ENCODE results near the gene CNPY4.
A peak's percentile ranks its signal among the peaks of the same experiment; 100 is the strongest.

Gene CNPY4

DNA sequence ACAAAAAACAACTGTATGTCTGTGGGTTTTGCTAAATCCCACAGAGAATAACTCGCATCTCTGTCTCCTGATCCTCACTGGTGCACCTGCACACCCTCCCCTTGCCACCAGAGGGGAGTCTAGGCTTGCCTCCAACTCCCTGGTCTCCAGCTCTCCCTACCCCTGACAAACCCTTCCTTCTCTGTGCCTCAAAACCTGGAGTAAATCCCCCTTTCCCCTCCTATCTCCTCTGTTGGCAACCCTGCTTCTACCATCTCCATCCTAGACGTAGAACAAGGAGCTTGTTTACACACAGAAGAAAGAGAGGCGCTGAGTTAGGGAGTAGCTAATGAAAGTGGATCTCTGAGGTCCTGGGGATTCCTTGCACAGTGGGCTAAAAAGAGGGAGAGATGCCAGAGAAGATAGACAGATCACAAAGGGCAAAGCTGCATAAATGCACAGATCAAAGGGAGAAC is 13.3 kb downstream of the CNPY4 start:
- no peak overlapping the region for H3K27ac ChIP-seq (ENCODE audit: low read length)
- TF ChIP-seq EZH2phosphoT487 (IDR thresholded peaks at IDR 0.05; ENCODE audit: low read length) = no peak
- TF ChIP-seq, protein P1, sequence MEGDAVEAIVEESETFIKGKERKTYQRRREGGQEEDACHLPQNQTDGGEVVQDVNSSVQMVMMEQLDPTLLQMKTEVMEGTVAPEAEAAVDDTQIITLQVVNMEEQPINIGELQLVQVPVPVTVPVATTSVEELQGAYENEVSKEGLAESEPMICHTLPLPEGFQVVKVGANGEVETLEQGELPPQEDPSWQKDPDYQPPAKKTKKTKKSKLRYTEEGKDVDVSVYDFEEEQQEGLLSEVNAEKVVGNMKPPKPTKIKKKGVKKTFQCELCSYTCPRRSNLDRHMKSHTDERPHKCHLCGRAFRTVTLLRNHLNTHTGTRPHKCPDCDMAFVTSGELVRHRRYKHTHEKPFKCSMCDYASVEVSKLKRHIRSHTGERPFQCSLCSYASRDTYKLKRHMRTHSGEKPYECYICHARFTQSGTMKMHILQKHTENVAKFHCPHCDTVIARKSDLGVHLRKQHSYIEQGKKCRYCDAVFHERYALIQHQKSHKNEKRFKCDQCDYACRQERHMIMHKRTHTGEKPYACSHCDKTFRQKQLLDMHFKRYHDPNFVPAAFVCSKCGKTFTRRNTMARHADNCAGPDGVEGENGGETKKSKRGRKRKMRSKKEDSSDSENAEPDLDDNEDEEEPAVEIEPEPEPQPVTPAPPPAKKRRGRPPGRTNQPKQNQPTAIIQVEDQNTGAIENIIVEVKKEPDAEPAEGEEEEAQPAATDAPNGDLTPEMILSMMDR (IDR thresholded peaks at IDR 0.05; ENCODE audit: low read length) = peak; percentile 93
- peaks cover 11% of the 10 kb centered on the region for H3F3A ChIP-seq (ENCODE audit: insufficient read depth, low read length)
- no peaks in the 10 kb centered on the region for H3K9me3 ChIP-seq (replicated peaks; ENCODE audit: insufficient read depth, low read length)
- H3K27me3 ChIP-seq (replicated peaks; ENCODE audit: insufficient read depth, low read length) = no peaks in the 10 kb centered on the region
- no peaks in the 10 kb centered on the region for H3K36me3 ChIP-seq (replicated peaks; ENCODE audit: insufficient read depth, low read length)
- H3K9ac ChIP-seq (ENCODE audit: low read length) = no peak overlapping the region
- no peaks in the 10 kb centered on the region for H4K20me1 ChIP-seq (ENCODE audit: insufficient read depth, low read length)
- H3K4me2 ChIP-seq (ENCODE audit: low read depth, low read length) = no peak overlapping the region
- DNase-seq = peak; percentile 63
- no peaks in the 10 kb centered on the region for H3K79me2 ChIP-seq (ENCODE audit: low read length)
- no peak overlapping the region for H3K4me3 ChIP-seq (ENCODE audit: low read length)
- peaks cover 14% of the 10 kb centered on the region for H3K4me1 ChIP-seq (ENCODE audit: low read length)
- H2AFZ ChIP-seq (ENCODE audit: low read length) = 0 out of 2 replicates have a peak overlapping the region, but pooled peaks have one; percentile 21
- no peaks in the 10 kb centered on the region for H3K9me2 ChIP-seq (replicated peaks; ENCODE audit: insufficient read depth, low read length)

DNA sequence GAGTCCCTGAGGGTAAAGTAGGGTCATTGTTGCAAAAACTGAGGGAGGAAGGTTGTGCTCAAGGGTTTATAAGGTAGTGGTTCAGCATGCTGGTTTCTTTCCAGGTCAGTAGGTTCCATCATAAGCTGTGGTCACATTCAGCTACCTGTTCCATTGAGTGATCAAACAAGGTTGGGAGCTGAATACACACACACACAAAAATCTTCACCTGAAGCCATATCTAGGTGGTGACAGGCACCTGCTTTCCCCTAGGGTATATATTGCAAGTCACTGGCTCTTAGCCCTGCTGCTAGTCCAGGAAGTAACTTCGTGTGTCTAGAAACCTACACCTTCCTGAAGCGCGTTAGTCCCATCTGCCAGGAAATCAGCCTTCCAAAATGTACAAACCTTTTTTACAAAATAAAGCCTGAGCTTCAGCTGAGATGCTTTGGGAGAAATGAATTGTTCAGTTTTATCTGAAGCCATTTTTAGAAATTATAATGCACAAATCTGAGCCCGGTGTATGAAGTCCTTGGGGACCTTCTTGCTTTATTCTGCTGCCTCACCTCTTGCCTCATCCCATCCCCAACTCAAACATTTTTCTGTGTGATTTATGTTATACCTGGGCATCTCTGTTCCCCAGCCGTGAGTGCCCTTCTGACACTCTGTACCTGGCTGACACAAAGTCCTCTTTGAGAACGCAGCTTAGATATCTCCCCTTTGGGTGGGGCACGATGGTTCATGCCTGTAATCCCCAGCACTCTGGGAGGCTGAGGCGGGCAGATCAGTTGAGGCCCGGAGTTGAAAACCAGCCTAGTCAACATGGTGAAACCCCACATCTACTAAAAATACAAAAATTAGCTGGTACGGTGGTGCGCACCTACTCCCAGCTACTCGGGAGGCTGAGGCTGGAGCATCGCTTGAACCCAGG is 18.7 kb downstream of the CNPY4 start:
- H3K9me2 ChIP-seq (replicated peaks; ENCODE audit: insufficient read depth, low read length) = no peaks in the 10 kb centered on the region
- no peaks in the 10 kb centered on the region for H3K9me3 ChIP-seq (replicated peaks; ENCODE audit: insufficient read depth, low read length)
- H2AFZ ChIP-seq (ENCODE audit: low read length) = no peak overlapping the region
- no peaks in the 10 kb centered on the region for H3K36me3 ChIP-seq (replicated peaks; ENCODE audit: insufficient read depth, low read length)
- TF ChIP-seq EZH2 (optimal IDR thresholded peaks at IDR 0.05; ENCODE audit: low read depth, low read length) (no peak), EZH2phosphoT487 (IDR thresholded peaks at IDR 0.05; ENCODE audit: low read length) (no peak)
- TF ChIP-seq, protein P1 (IDR thresholded peaks at IDR 0.05; ENCODE audit: low read length) = no peak
- H3K4me1 ChIP-seq (ENCODE audit: low read length) = peaks cover 3% of the 10 kb centered on the region; the same call in 1 of the 2 replicates
- H3K79me2 ChIP-seq (ENCODE audit: low read length) = no peaks in the 10 kb centered on the region
- H3K27ac ChIP-seq (ENCODE audit: low read length) = no peak overlapping the region
- no peak overlapping the region for H3K4me2 ChIP-seq (ENCODE audit: low read depth, low read length)
- no peaks in the 10 kb centered on the region for H3K27me3 ChIP-seq (replicated peaks; ENCODE audit: insufficient read depth, low read length)
- H3K9ac ChIP-seq (ENCODE audit: low read length) = no peak overlapping the region
- no peaks in the 10 kb centered on the region for H4K20me1 ChIP-seq (ENCODE audit: insufficient read depth, low read length)
- no peak for DNase-seq
- H3K4me3 ChIP-seq (ENCODE audit: low read length) = no peak overlapping the region
- H3F3A ChIP-seq (ENCODE audit: insufficient read depth, low read length) = no peaks in the 10 kb centered on the region

DNA sequence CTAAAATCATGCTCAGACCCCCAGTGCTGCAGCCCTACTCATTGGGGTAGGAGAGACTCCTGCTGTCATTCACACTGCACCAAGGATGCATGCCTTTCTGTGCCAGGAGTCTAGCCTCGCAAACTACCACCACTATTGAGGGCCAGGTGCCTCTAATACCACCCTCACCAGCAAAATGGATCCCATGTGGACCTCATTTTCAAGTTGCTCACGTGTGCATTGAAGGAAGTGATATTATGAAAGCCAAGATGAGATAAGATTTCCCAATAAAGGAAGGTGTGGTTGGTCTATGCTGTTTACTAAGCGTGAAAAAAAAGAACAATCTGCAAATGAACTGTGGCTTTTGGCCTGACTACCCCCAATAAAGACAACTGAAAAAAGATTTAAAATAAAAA is 22.1 kb downstream of the CNPY4 start:
- Histone ChIP-seq H3K27me3 (replicated peaks; ENCODE audit: insufficient read depth, low read length) (no peaks in the 10 kb centered on the region), H3F3A (ENCODE audit: insufficient read depth, low read length) (no peaks in the 10 kb centered on the region), H3K4me2 (ENCODE audit: low read depth, low read length) (no peak overlapping the region), H3K4me1 (ENCODE audit: low read length) (peaks cover 3% of the 10 kb centered on the region; the same call in 1 of the 2 replicates), H4K20me1 (ENCODE audit: insufficient read depth, low read length) (no peaks in the 10 kb centered on the region), H3K9ac (ENCODE audit: low read length) (no peak overlapping the region), H3K4me3 (ENCODE audit: low read length) (no peak overlapping the region), H2AFZ (ENCODE audit: low read length) (0 out of 2 replicates have a peak overlapping the region, but pooled peaks have one; percentile 34), H3K79me2 (ENCODE audit: low read length) (no peaks in the 10 kb centered on the region), H3K9me2 (replicated peaks; ENCODE audit: insufficient read depth, low read length) (no peaks in the 10 kb centered on the region), H3K9me3 (replicated peaks; ENCODE audit: insufficient read depth, low read length) (no peaks in the 10 kb centered on the region), H3K36me3 (replicated peaks; ENCODE audit: insufficient read depth, low read length) (no peaks in the 10 kb centered on the region), H3K27ac (ENCODE audit: low read length) (no peak overlapping the region)
- DNase-seq = no peak
- no peak for TF ChIP-seq EZH2phosphoT487 (IDR thresholded peaks at IDR 0.05; ENCODE audit: low read length)
- TF ChIP-seq EZH2 (optimal IDR thresholded peaks at IDR 0.05; ENCODE audit: low read depth, low read length) = no peak
- TF ChIP-seq, protein P1 (IDR thresholded peaks at IDR 0.05; ENCODE audit: low read length) = no peak
